SK-N-SH treated with all-trans-retinoic acid at 6 μM for 48 hours (cell line): ENCODE measurements around the gene MKRN2.

Experiments
- ATAC-seq: fragments of 200-7000 bp; cut with Tn5 transposase; 3 replicates; pipeline ENCODE4 v1.9.1; 2020; ENCODE audit warnings: mild to moderate bottlenecking, moderate library complexity
- BACH2 ChIP-seq: fragments of 250-450 bp; sonication (Bioruptor Pico); IDR thresholded peaks from 2 replicates; pipeline ENCODE4 v1.9.0; 2021; ENCODE audit warnings: mild to moderate bottlenecking, borderline replicate concordance
- CSDC2 ChIP-seq: fragments of 250-450 bp; sonication (Bioruptor Pico); IDR thresholded peaks from 2 replicates; pipeline ENCODE4 v1.5.0; 2020; ENCODE audit warnings: mild to moderate bottlenecking, moderate library complexity
- CSRNP3 ChIP-seq: fragments of 250-450 bp; sonication (Bioruptor Pico); IDR thresholded peaks from 2 replicates; pipeline ENCODE4 v1.5.1; 2021; ENCODE audit warnings: mild to moderate bottlenecking, moderate library complexity
- ESRRG ChIP-seq: fragments of 250-450 bp; sonication (Bioruptor Pico); IDR thresholded peaks from 2 replicates; pipeline ENCODE4 v1.6.1; 2021; ENCODE audit warnings: mild to moderate bottlenecking
- GLIS3 ChIP-seq: fragments of 250-450 bp; sonication (Bioruptor Pico); IDR thresholded peaks from 2 replicates; pipeline ENCODE4 v1.5.0; 2020; ENCODE audit warnings: mild to moderate bottlenecking, moderate library complexity
- POU6F1 ChIP-seq: fragments of 250-450 bp; sonication (Bioruptor Pico); IDR thresholded peaks from 2 replicates; pipeline ENCODE4 v1.8.0; 2021; ENCODE audit warnings: low read depth, mild to moderate bottlenecking, moderate library complexity, borderline replicate concordance
- RARB ChIP-seq: fragments of 250-450 bp; sonication (Bioruptor Pico); IDR thresholded peaks from 2 replicates; pipeline ENCODE4 v1.8.0; 2021; ENCODE audit warnings: mild to moderate bottlenecking, moderate library complexity
- SNAI2 ChIP-seq: fragments of 250-450 bp; sonication (Bioruptor Pico); IDR thresholded peaks from 2 replicates; pipeline ENCODE4 v1.5.0; 2020; ENCODE audit warnings: mild to moderate bottlenecking, moderate library complexity
- TOX ChIP-seq: fragments of 250-450 bp; sonication (Bioruptor Pico); IDR thresholded peaks from 2 replicates; pipeline ENCODE4 v1.8.0; 2021; ENCODE audit warnings: mild to moderate bottlenecking, moderate library complexity, borderline replicate concordance
- TSHZ2 ChIP-seq: fragments of 250-450 bp; sonication (Bioruptor Pico); IDR thresholded peaks from 2 replicates; pipeline ENCODE4 v1.5.0; 2020; ENCODE audit warnings: mild to moderate bottlenecking, moderate library complexity
- ZC3H10 ChIP-seq: fragments of 250-450 bp; sonication (Bioruptor Pico); IDR thresholded peaks from 2 replicates; pipeline ENCODE4 v1.5.1; 2021; ENCODE audit warnings: mild to moderate bottlenecking, moderate library complexity
- ZFP3 ChIP-seq: fragments of 250-450 bp; sonication (Bioruptor Pico); IDR thresholded peaks from 2 replicates; pipeline ENCODE4 v1.5.0; 2020; ENCODE audit warnings: mild to moderate bottlenecking, moderate library complexity
- ZFP30 ChIP-seq: fragments of 450-650 bp; formaldehyde crosslinking; IDR thresholded peaks from 2 replicates; pipeline ENCODE4 v1.5.0; 2022; ENCODE audit warnings: mild to moderate bottlenecking, moderate library complexity
- ZNF565 ChIP-seq: fragments of 450-650 bp; formaldehyde crosslinking; conservative IDR thresholded peaks from 2 replicates; pipeline ENCODE4 v1.5.0; 2020; ENCODE audit warnings: low read depth, mild to moderate bottlenecking, moderate library complexity
- ZNF70 ChIP-seq: fragments of 450-650 bp; formaldehyde crosslinking; IDR thresholded peaks from 2 replicates; pipeline ENCODE4 v1.5.0; 2020; ENCODE audit warnings: mild to moderate bottlenecking, moderate library complexity
- ZNF8 ChIP-seq: fragments of 450-650 bp; formaldehyde crosslinking; IDR thresholded peaks from 2 replicates; pipeline ENCODE4 v1.5.0; 2020; ENCODE audit warnings: mild to moderate bottlenecking, moderate library complexity

MKRN2 gene

GRCh38 chr3:12556314-12556689, 585 bp upstream of the MKRN2 start:
- TF ChIP-seq TSHZ2 (CRISPR knock-in tag) (no peak), CSRNP3 (CRISPR knock-in tag) (no peak), POU6F1 (CRISPR knock-in tag) (no peak), ZFP30 (CRISPR knock-in tag) (no peak), ESRRG (CRISPR knock-in tag) (no peak)
- peak; percentile 5 for ATAC-seq

GRCh38 chr3:12557473-12558100, 700 bp downstream of the MKRN2 start:
- ATAC-seq, result no peak
- TF ChIP-seq ZNF565, result no peak
- no peak for TF ChIP-seq ZFP3
- no peak for TF ChIP-seq GLIS3 (CRISPR knock-in tag)

- TF ChIP-seq ZFP3 (no peak), SNAI2 (CRISPR knock-in tag) (no peak), ZNF70 (no peak), TSHZ2 (CRISPR knock-in tag) (no peak), TOX (CRISPR knock-in tag) (no peak), ZNF8 (CRISPR knock-in tag) (no peak), ZC3H10 (CRISPR knock-in tag) (no peak)
- no peak for ATAC-seq
Measured at GRCh38 chr3:12558706-12559105, 1.8 kb downstream of the MKRN2 start.

GRCh38 chr3:12559520-12559919, 2.6 kb downstream of the MKRN2 start:
- ATAC-seq, result no peak
- TF ChIP-seq CSDC2 (no peak), SNAI2 (CRISPR knock-in tag) (no peak), BACH2 (CRISPR knock-in tag) (no peak), RARB (CRISPR knock-in tag) (no peak), ZNF565 (no peak), ZNF70 (no peak), GLIS3 (CRISPR knock-in tag) (no peak)
- TF ChIP-seq, all 23 proteins: peak for 0

- TF ChIP-seq CSDC2, result no peak
- no peak for TF ChIP-seq ZNF8 (CRISPR knock-in tag)
- TF ChIP-seq, all 23 proteins: peak for 0
Measured at GRCh38 chr3:12560505-12561190, 3.8 kb downstream of the MKRN2 start.

More at GRCh38 chr3:12560505-12561190, 3.8 kb downstream of the MKRN2 start:
- ATAC-seq, result no peak
